Coronary artery (tissue), 2 donors: Measurements from ENCODE around the gene TOM1L2.

Source experiments
- DNase-seq: peaks from one replicate; pipeline ENCODE4 v3.0.0-alpha.2; 2017; ENCODE audit warnings: low spot score
- H3K27ac ChIP-seq, 2 donors: fragments of 200-600 bp; sonication (generic); one replicate each; pipeline ENCODE4 v1.5.1; 2016 to 2019
- H3K4me3 ChIP-seq: fragments of 200-600 bp; sonication (generic); 2 replicates; pipeline ENCODE4 v1.5.1; 2016; ENCODE audit warnings: mild to moderate bottlenecking, moderate library complexity
- TF ChIP-seq, protein P1 (sequence below): fragments of 200-600 bp; sonication (generic); IDR thresholded peaks from one replicate; pipeline ENCODE4 v1.5.1; 2019; ENCODE audit warnings: antibody characterized with exemption

Gene TOM1L2

DNA sequence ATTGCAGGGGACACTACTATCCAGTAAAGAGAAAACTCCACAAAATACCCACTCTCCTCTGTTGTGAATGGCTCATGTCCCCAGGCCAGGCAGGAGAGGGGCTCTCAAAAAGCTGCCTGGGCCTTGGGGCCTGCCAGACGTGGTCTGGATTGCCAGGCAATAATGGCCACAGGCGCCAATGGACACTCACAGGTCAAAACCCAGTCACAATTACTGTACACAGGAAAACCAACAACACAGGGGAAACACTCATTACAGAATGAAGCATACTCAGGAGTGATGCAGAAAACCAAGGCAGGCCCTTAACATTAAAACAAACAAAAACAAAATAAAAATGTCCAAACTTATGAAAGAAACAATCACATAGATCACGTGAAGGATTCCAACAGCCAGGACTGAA lies 100.3 kb downstream of the TOM1L2 start:
- TF ChIP-seq, protein P1, sequence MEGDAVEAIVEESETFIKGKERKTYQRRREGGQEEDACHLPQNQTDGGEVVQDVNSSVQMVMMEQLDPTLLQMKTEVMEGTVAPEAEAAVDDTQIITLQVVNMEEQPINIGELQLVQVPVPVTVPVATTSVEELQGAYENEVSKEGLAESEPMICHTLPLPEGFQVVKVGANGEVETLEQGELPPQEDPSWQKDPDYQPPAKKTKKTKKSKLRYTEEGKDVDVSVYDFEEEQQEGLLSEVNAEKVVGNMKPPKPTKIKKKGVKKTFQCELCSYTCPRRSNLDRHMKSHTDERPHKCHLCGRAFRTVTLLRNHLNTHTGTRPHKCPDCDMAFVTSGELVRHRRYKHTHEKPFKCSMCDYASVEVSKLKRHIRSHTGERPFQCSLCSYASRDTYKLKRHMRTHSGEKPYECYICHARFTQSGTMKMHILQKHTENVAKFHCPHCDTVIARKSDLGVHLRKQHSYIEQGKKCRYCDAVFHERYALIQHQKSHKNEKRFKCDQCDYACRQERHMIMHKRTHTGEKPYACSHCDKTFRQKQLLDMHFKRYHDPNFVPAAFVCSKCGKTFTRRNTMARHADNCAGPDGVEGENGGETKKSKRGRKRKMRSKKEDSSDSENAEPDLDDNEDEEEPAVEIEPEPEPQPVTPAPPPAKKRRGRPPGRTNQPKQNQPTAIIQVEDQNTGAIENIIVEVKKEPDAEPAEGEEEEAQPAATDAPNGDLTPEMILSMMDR = no peak
- no peak for DNase-seq
- H3K4me3 ChIP-seq = no peak overlapping the region
- H3K27ac ChIP-seq = no peak overlapping the region

GRCh38 chr17:17870247-17870646 lies 102.0 kb downstream of the TOM1L2 start:
- no peak overlapping the region for H3K4me3 ChIP-seq
- peak; percentile 59 for DNase-seq
- TF ChIP-seq, protein P1 = no peak
- H3K27ac ChIP-seq = peak overlapping the region in 1 of 2 donors; percentile 56

DNA sequence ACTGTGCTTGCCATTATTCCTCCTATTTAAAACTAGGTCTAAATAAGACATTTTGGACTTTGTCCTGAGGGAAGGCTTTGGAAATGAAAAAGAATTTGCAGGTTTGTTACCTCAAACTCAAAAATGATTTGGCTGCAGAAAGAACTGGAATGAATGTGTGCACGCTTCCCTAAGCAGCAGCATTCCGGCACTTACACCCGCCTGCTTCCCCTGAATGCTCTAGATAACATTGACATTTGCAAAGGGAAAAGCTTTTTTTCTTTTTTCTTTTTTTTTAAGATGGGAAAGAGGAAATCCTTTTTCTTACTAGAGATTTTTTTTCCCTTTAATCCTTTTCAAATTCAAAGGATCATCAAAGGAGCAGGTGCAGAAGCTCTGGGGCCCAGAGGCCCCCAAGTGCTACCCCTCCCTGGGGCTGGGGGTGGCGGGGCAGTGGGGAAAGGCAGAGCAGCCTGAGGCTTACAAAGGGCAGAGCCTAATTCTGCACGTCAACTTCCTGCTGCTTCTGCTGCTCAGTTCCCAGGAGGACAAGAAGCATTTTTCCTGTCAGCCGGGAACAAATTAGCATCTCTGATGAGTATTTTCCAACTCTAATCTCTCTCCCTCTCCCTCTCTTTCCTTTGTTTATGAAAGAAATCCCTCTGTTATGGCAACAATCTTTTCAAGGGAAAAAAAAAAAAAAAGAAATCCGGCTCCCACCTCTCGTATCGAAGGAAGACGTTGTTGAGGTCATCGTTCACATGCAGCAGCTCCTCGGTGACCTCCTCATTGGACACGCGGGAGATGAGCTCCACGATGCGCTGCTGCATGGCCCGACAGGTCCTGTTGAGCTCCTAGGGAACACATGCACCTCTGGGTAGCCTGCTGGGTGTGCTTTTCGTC lies 103.3 kb downstream of the TOM1L2 start:
- TF ChIP-seq, protein P1 = no peak
- peak; percentile 65 for DNase-seq
- Histone ChIP-seq H3K4me3 (no peak overlapping the region), H3K27ac (peak overlapping the region in 1 of 2 donors; percentile 56)

DNA sequence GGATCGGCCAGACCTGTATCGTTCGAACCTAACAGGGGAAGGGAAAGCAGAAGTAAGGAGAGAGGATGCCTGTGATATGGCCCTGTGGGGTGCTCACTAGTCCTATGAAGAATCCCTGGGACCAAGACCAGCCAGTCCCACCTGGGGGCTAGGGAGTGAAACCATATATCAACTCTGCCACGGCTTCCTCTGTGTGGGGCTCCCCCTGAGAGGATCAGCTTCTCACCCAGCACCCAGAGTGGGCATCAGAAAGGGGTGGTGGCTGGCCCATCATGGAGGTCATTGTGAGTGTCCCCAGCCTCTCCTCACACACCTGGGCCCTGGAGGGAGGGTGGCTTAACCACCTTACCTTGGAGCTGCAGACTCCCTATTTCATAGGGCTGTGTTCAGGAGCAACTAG lies 105.3 kb downstream of the TOM1L2 start:
- Histone ChIP-seq H3K4me3 (no peak overlapping the region), H3K27ac (no peak overlapping the region)
- DNase-seq = peak; percentile 52
- TF ChIP-seq, protein P1 = no peak

GRCh38 chr17:17866425-17866824 lies 105.8 kb downstream of the TOM1L2 start:
- Histone ChIP-seq H3K27ac (no peak overlapping the region), H3K4me3 (no peak overlapping the region)
- TF ChIP-seq, protein P1 = no peak
- no peak for DNase-seq

DNA sequence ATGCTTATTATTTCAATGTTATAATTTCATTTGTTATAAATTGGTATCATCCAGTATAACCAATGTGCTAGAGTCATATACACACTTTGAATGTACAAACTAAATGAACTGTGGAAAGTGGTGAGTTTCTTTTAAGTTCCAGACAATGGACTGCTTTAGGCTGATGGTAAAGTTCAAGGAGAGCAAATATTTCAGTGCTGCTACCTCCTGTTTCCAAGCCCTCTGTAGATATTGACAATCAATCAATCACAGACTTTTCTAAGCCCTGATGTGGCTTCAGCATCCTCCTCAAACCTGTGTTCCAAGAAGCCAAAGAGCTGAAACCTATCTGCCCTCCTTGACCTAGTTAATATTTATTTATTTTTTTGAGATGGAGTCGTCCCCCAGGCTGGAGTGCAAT lies 107.2 kb downstream of the TOM1L2 start:
- Histone ChIP-seq H3K4me3 (no peak overlapping the region), H3K27ac (no peak overlapping the region)
- TF ChIP-seq, protein P1 = no peak
- no peak for DNase-seq

DNA sequence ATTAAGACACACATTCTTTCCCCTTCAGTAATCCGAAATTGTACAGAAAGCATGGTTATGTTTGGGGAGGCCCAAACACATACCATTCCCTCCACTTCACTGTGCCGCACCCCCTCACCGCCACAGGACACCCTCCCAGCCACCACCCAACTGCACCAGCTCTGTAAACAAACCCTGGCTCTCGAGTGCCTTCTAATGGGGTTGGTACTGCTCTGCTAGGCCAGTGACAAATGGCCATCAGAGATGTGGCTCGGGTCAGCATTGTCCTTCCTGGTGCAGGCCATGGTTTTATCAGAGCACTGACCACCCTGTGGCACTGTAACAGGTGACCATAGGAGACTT lies 111.5 kb downstream of the TOM1L2 start:
- Histone ChIP-seq H3K4me3 (no peak overlapping the region), H3K27ac (no peak overlapping the region)
- no peak for DNase-seq
- TF ChIP-seq, protein P1 = no peak
